OCI-LY1 (cell line): ENCODE data around the gene HEG1.

ENCODE experiments used
- H2AFZ ChIP-seq: fragments of 200-600 bp; sonication (generic), shearing (Covaris generic); 2 replicates; pipeline ENCODE4 v1.6.0; 2014; ENCODE audit warnings: antibody characterized with exemption, mild to moderate bottlenecking, low read length
- H3F3A ChIP-seq: fragments of 200-600 bp; sonication (generic), shearing (Covaris generic); 2 replicates; pipeline ENCODE4 v1.6.0; 2014; ENCODE audit warnings: mild to moderate bottlenecking, antibody characterized with exemption, low read length, moderate library complexity; ENCODE audit not compliant: insufficient read depth
- H3K27ac ChIP-seq: fragments of 200-600 bp; sonication (generic); 2 replicates; pipeline ENCODE4 v1.5.1; 2014; ENCODE audit warnings: low read length, mixed run types, mild to moderate bottlenecking, low read depth; ENCODE audit not compliant: poor library complexity, severe bottlenecking
- H3K27me3 ChIP-seq: fragments of 200-600 bp; sonication (generic); 2 replicates; pipeline ENCODE4 v1.6.0; 2014; ENCODE audit warnings: antibody characterized with exemption, mild to moderate bottlenecking, low read length, moderate library complexity; ENCODE audit not compliant: insufficient read depth
- H3K36me3 ChIP-seq: fragments of 200-600 bp; sonication (generic); 2 replicates; pipeline ENCODE4 v1.6.1; 2014; ENCODE audit warnings: mild to moderate bottlenecking, antibody characterized with exemption, low read length, moderate library complexity, mixed read lengths; ENCODE audit not compliant: insufficient read depth
- H3K4me1 ChIP-seq: fragments of 200-600 bp; sonication (generic); 2 replicates; pipeline ENCODE4 v1.5.1; 2014; ENCODE audit warnings: mild to moderate bottlenecking, low read length, moderate library complexity; ENCODE audit not compliant: insufficient read depth, severe bottlenecking
- H3K4me2 ChIP-seq: fragments of 200-600 bp; sonication (generic), shearing (Covaris generic); 2 replicates; pipeline ENCODE4 v1.6.1; 2014; ENCODE audit warnings: low read length
- H3K4me3 ChIP-seq: fragments of 200-600 bp; sonication (generic); 2 replicates; pipeline ENCODE4 v1.5.1; 2014; ENCODE audit warnings: low read length, low read depth, mild to moderate bottlenecking, mixed read lengths; ENCODE audit not compliant: poor library complexity, severe bottlenecking
- H3K79me2 ChIP-seq: fragments of 200-600 bp; shearing (Covaris generic); 2 replicates; pipeline ENCODE4 v1.6.1; 2016; ENCODE audit warnings: mixed run types, low read length, mixed read lengths; ENCODE audit not compliant: insufficient read depth
- H3K9ac ChIP-seq: fragments of 200-600 bp; sonication (generic), shearing (Covaris generic); 2 replicates; pipeline ENCODE4 v1.6.1; 2014; ENCODE audit warnings: mild to moderate bottlenecking, low read length, mixed read lengths
- H3K9me2 ChIP-seq: fragments of 200-600 bp; sonication (generic), shearing (Covaris generic); 2 replicates; pipeline ENCODE4 v1.6.1; 2014; ENCODE audit warnings: low read depth, mild to moderate bottlenecking, low read length, mixed read lengths
- H3K9me3 ChIP-seq: fragments of 200-600 bp; shearing (Covaris generic); 2 replicates; pipeline ENCODE4 v1.6.1; 2014; ENCODE audit warnings: low read length, mixed read lengths
- H4K20me1 ChIP-seq: fragments of 200-600 bp; sonication (generic), shearing (Covaris generic); 2 replicates; pipeline ENCODE4 v1.6.0; 2016; ENCODE audit warnings: mild to moderate bottlenecking, low read length; ENCODE audit not compliant: insufficient read depth
- CTCF ChIP-seq: fragments of 200-600 bp; sonication (generic), shearing (Covaris generic); IDR thresholded peaks from 2 replicates; pipeline ENCODE4 v1.5.1; 2017; ENCODE audit warnings: mild to moderate bottlenecking, antibody characterized with exemption, low read length, moderate library complexity, mixed read lengths
- EZH2 ChIP-seq: fragments of 200-600 bp; sonication (generic), shearing (Covaris generic); IDR thresholded peaks from 2 replicates; pipeline ENCODE4 v1.8.0; 2017; ENCODE audit warnings: borderline replicate concordance, mixed run types, mild to moderate bottlenecking, antibody characterized with exemption, low read length, moderate library complexity, mixed read lengths

Gene HEG1

GRCh38 chr3:124942613-124943012 is 113.2 kb downstream of the HEG1 start:
- TF ChIP-seq EZH2: no peak
- TF ChIP-seq CTCF: no peak
- no peaks in the 10 kb centered on the region for H3F3A ChIP-seq
- no peak overlapping the region for H2AFZ ChIP-seq
- H3K27ac ChIP-seq: no peak overlapping the region
- H3K9ac ChIP-seq: no peak overlapping the region
- no peaks in the 10 kb centered on the region for H3K27me3 ChIP-seq
- H3K79me2 ChIP-seq: no peaks in the 10 kb centered on the region
- H4K20me1 ChIP-seq: no peaks in the 10 kb centered on the region
- no peaks in the 10 kb centered on the region for H3K9me3 ChIP-seq
- H3K4me3 ChIP-seq: no peak overlapping the region
- H3K4me2 ChIP-seq: no peak overlapping the region
- H3K36me3 ChIP-seq: no peaks in the 10 kb centered on the region
- no peaks in the 10 kb centered on the region for H3K9me2 ChIP-seq
- no peaks in the 10 kb centered on the region for H3K4me1 ChIP-seq

- H3K4me2 ChIP-seq: no peak overlapping the region
- TF ChIP-seq CTCF: no peak
- no peak for TF ChIP-seq EZH2
Observed at GRCh38 chr3:124941771-124942170, 114.0 kb downstream of the HEG1 start.

GRCh38 chr3:124939661-124940060 is 116.1 kb downstream of the HEG1 start:
- H3K4me3 ChIP-seq: no peak overlapping the region
- no peak overlapping the region for H3K27ac ChIP-seq
- no peaks in the 10 kb centered on the region for H3K27me3 ChIP-seq
- no peaks in the 10 kb centered on the region for H3K9me2 ChIP-seq
- H3K36me3 ChIP-seq: no peaks in the 10 kb centered on the region
- H3K4me2 ChIP-seq: no peak overlapping the region
- no peaks in the 10 kb centered on the region for H3K9me3 ChIP-seq
- H4K20me1 ChIP-seq: no peaks in the 10 kb centered on the region
- H3K4me1 ChIP-seq: no peaks in the 10 kb centered on the region
- TF ChIP-seq EZH2 (no peak), CTCF (no peak)
- no peak overlapping the region for H3K9ac ChIP-seq
- H2AFZ ChIP-seq: no peak overlapping the region
- no peaks in the 10 kb centered on the region for H3F3A ChIP-seq
- H3K79me2 ChIP-seq: no peaks in the 10 kb centered on the region

More at GRCh38 chr3:124941771-124942170, 114.0 kb downstream of the HEG1 start:
- Histone ChIP-seq H3K9me3 (no peaks in the 10 kb centered on the region), H3K4me3 (no peak overlapping the region), H3K27me3 (no peaks in the 10 kb centered on the region), H3K27ac (no peak overlapping the region), H4K20me1 (no peaks in the 10 kb centered on the region), H3K4me1 (no peaks in the 10 kb centered on the region), H3F3A (no peaks in the 10 kb centered on the region), H3K9ac (no peak overlapping the region), H3K9me2 (no peaks in the 10 kb centered on the region), H3K79me2 (no peaks in the 10 kb centered on the region), H3K36me3 (no peaks in the 10 kb centered on the region), H2AFZ (no peak overlapping the region)
